Occipital lobe (tissue), 2 donors: ENCODE data around the gene ARID1B. TPM values are rescaled to one million over a fixed set of nuclear protein-coding genes. Genes with fewer than 3 reads are reported as not detected.

Experiments
- DNase-seq: peaks from one replicate; lab custom pipeline; 2025; lab: John Stamatoyannopoulos, UW
- total RNA-seq: library from RNA; depleted of rRNA; stranded (reverse); fragments of >200 nt; gene quantifications from one replicate; pipeline ENCODE4 v1.2.3, GENCODE V29; 2014

The ARID1B gene
- total RNA-seq, 1 donor from 2014 or later: 95.8 TPM

DNA sequence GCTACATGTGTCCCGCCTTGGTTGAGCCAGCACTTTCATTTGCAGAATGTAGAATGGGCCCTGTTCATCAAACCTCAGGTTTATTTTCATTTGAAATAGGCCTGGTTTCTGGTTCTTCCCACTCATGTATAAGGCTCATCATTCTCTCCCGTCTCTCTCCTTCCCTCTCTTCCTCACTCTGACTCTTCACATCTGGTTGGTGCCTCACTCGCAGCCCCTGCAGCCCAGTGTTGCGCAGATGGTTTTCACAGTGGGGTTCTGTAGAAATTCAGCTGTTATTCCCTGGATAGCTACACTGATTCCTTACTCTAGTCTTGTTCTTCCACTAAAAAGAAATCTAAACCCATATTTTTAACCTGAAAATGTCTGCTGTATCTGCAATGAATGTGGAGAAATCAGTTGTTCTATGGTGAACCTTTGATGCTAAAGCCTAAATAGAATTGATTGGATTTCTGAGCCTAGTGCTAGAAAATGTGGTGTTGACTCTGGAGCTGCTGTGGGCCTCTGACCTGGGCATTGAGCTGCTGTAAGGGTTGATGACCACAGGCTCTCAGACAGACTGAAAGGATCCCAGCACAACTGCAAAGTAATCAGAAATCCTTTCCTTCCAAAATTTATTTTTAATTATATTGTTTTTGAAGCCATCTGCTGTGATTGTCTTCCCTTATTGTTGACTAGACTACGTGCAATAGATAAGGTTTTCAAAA is 395.8 kb downstream of the ARID1B start:
- DNase-seq: no peak

DNA sequence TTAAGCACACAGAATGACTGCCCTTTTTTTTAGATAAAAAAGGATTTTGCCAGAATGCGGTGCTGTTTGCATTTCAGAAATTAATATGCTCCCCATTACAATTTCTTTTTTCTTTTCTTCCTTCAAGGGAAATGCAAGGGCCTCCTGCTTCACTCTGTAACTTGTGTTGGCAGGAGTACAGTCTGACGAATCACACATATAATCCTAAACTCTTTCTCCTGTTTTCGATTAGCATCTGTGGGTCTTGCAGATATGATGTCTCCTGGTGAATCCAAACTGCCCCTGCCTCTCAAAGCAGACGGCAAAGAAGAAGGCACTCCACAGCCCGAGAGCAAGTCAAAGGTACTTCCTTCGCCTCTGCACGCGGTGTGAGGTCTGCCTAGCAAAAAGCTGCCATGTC is 396.6 kb downstream of the ARID1B start:
- DNase-seq: no peak

DNA sequence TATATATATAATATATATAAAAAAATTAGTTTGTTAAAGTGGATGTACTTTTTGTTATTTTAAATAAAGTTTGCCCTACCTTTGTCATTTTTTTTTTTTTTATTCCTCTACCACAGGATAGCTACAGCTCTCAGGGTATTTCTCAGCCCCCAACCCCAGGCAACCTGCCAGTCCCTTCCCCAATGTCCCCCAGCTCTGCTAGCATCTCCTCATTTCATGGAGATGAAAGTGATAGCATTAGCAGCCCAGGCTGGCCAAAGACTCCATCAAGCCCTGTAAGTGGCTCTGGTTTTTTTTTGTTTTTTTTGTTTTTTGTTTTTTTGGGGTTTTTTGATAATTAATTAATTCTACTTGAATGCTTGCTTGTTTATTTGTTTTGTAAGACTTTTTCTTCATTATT is 397.6 kb downstream of the ARID1B start:
- no peak for DNase-seq

DNA sequence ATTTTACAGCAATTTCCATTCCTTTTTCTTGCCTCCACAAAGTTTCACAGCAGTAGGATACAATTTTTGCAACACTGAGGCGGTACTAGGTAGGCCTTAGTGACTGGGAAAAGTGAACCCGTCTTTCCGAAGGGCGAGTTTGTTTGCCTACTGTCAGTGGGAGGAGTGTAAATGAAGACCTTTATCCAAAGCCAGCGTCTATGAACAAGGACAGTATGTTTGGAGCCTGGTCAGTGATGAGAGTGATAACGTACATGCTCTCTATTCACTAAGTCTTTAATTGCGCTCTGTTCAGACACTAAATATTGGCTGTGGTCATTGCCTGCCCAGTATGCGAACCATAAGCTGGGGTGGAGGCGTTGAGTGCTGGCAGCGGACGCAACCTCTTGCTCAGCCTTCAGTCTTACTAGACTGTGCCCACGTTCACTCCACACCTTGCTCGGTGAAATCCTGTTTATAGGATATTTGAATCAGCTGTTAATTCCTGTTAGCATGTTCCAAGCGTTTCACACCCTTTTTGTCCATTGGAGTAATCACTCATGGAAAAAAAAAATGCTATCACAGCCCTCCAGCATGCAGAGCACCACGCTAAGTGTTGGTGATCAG is 400.7 kb downstream of the ARID1B start:
- DNase-seq: no peak

DNA sequence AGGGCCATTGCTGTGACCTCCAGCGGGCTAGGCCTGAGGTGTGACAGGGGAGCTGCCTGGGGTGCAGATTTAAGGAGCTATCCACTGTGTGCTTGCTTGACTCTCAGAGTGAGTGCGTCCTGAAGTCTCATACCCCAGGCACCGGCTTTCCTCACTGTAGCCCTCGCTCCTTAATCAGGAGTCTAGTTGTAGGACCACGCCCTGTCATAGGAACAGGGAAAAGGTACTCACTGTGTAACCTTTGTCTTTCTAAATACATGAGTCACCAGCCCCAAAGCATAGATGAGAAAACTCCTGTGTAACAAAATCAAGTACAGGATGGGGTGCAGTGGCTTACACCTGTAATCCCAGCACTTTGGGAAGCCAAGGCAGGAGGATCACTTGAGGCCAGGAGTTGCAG is 404.5 kb downstream of the ARID1B start:
- no peak for DNase-seq

DNA sequence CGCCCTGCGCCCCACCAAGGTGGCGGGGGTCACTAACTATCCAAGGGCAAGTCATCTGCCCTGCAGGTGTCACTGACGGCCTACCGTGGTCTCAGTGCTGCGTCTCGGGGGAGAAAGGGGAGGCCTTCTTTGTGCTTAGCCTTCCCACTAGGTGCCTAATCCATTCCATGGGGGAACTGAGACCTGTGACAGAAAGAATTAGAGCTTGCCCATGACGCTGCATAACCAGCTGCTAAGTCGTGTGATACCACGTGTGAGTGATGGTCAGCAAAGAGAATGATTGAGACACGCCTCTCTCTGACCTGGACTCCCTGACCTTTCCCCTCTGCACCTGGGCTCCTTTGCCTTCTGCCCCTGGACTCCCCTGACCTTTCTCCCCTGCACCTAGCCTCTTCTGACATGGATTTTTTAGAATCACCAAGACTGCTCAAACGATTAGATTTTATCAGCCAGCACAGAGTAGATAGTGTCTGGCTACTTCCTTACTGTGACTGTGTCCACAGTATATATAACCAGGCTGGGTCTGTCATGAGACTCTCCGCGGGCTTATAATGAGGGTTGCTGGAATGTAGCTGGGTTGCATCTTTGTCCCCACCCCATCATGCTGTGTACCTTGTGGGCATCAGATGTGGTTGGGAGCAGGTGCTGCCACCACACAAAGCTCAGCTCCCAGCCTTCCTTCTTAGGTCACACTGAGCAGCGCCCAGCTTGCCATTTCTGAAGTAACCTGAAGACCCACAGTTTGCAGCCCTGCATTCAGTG is 405.5 kb downstream of the ARID1B start:
- DNase-seq: no peak

DNA sequence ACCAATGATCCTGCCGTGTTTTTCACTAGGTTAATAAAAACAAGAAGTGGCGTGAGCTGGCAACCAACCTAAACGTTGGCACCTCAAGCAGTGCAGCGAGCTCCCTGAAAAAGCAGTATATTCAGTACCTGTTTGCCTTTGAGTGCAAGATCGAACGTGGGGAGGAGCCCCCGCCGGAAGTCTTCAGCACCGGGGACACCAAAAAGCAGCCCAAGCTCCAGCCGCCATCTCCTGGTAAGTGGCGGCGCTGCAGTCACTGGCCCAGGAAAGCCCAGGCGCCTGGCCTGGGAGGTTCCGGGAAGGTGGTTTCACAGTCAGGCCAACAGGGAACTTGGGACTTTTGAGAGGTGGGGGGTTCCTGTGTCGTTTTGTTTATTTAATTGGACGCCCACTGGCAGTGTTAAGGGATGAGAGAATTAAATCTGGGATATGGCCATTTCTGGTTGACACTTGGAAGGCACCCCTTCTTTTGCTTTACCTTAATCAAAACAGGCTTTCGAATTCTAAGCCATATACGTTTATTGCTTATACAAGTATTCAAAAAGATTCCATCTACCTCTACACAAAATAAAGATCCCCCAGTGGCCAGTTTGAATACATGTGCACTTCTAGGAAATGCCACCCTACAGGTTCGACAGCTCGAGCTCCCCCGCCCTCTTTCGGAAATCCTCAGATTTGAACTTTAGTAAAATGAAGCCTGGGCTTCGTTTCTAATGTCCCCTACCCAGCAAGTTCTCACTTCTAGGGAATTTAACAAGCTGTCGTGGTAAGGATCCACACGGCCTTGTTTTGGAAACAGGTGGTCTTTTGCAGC is 407.2 kb downstream of the ARID1B start:
- peak; percentile 53 for DNase-seq

DNA sequence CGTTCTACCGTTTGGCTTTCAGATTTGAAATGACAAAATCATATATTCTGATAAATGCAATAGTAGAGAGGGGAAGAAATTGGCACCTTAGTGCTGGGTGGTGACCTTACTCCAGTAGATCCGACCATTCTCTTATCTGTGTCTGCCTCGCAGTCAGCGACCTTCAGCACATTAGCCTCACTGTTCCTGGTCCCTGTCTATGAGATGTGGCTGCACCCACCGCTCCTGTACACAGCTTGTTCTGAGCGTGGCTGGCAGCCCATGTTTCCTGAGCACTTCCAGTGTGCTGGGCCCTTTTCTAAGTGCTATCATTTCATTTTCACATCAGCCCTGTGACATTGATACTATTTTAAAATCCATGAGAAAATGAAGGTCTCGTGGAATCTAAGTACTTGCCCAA is 408.0 kb downstream of the ARID1B start:
- DNase-seq: no peak

DNA sequence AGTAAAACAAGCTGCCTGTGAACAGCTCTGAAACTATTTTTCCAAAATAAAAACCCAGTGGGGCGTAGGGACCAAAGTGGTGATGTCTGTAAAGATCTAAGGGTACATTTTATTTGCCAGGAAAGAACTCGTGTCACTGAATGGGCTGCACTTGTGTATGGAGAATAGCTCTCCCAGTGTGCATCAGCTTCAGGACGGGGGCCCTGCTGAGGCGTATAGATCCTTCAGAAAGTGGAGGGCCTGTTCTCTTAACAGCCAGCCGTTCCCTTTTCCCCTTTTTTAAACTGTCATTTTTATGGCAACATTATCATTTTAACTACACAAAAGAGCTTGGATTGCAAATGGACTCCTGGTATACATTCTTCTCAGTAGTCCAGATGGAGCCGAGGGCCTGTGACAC is 408.8 kb downstream of the ARID1B start:
- no peak for DNase-seq

DNA sequence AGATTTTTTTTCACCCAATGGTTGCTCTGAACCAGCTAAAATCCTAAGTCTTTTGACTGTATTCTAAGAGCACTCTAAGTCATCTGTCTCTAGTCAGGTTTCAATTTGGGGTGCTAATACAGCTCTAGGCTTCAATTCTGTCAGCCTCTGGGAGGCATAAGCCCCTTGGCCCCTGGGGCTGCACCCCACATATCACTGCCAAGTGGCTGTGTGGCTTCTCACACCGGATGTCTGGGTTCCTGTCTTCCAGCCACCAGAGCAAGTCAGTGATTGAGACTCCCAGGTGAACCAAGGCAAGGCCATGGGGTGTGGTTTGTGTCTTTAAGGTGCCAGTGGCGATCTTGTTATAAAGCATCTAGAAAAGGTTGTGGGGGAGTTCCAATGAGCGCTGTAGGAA is 409.6 kb downstream of the ARID1B start:
- DNase-seq: no peak

DNA sequence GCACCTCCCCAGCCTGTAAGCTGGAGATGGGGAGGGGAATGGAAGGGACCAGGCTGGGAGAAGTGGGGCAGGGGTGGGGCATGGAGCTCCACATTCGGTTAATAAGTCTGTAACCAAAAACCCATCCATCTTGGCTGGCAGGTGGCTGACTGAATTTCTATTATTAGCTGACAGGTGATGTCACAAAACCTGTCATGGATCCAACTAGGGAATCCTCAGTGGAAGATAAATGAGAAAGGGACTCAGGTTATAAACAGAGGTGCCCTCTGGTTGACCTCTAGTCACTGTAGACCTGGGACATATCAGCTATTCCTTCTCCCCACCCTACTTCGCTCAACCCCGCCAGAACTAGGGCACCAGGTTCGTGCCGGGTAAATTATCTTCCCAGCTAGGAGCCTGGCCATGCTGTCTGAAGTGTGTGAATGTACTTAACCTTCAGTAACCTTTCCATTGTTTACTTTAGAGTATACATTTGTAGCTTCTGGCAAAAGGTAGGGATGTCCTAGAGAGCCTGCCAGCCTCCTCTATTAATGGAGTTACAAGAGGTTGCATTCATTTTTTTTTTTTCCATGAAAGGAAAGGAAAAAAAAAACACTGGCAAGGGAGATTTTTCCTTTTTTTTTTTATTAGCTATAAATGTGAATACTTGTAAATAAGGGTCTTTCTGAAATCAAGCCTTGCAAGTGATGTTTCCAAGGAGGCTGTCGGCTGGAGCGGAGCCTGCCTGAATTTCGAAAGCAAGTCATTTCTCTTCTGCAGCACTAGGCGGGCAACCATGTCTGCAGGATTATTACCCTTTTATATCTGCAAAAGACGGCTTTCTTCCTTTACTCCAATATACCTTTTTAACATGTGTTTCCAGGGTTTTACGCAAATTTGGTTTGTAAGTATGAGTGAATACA is 410.3 kb downstream of the ARID1B start:
- no peak for DNase-seq

DNA sequence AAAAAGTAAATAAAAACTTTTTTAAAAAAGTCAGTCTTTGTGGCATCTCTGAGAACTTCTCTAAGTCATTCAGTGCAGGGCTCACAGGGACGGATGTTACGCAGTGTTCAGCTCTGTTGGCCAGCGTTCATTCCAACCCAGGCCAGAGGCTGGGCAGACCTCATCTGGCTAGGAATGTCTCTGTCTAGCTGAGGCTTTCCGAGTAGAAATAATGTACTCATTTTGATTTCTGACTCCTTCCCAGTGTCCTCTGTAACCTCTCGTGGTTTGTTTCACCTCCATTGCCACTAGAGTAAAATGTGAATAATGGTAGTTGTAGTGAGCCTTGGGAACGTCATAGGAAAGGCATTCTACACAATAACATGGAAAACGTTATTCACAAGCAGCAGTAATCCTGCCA is 411.0 kb downstream of the ARID1B start:
- DNase-seq: no peak

DNA sequence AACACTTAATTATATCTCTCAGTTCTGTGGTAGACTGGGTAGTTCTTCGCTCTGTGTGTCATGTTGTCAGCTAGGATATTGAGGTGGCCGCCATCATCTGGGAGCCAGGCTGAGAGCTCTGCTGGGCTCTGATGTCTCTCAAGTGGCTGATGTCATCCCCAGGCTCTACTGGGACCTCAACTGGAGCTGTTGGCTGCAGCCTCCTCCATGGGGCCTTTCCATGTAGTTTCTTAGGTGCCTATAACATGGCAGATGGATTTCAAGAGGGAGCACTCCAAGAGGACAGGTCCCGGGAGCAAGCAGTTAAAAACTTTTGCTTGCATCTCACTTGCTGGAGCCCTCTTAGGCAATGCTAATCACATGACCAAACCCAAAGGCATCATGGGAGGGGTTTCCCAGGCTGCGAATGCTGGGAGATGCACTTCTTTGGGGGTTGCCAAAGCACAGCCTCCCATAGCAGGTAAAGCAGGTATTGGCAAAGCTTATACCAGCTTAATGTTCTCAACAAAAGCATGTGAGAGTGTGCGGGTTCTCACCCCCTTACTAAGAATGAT is 416.3 kb downstream of the ARID1B start:
- DNase-seq: no peak

DNA sequence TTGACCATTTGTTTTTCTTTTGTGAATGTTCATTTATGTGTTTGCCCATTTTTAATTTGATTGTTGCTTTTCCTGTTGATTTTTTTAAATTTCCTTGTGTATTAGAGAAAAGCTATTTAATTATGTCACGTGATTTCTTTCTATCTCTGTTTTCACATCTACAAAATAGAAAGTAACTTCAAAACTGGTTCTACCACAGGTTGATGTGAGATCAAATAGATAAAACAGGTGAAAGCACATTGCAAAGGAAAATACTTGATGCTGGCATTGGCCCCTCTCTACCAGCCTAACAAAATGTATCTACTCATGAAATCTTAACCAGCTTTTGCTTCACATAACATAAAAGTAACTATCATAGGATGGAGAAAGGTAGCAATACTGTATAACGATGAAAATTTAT is 416.9 kb downstream of the ARID1B start:
- DNase-seq: no peak

DNA sequence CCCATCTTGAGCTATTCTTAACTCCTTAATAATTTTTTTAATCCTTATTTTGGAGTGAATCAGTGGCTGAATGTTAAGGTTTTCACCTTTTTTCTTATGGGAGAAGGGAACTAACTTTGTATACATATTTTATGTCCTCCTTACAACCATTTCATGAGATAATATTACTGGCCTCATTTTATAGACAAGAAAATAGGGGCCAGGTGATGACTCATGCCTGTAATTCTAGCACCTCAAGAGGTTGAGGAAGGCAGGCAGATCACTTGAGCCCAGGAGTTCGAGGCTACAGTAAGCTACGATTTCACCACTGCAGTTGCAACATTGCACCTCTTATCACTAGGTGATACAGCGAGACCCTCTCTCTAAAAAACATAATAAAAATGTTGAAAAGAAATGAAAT is 417.5 kb downstream of the ARID1B start:
- no peak for DNase-seq

DNA sequence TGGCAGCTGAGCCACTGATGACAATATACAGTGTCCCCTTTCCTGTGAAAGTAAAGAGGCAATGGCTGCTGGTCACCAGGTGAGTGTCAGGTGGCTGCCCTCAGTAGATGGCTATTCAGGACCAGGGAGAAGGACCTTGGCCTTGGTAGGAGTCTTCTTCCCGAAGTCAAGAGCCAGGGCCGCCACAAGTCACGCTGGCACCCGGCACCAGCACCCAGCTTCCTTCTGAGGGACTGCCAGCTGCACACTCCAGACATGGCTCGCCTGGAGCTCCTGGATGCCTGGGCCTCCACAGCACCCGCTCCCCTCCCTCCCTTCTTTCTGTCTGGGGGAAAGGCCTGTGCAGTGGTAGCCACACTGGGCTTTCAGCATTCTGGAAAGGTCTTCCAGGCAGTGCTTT is 419.2 kb downstream of the ARID1B start:
- no peak for DNase-seq

DNA sequence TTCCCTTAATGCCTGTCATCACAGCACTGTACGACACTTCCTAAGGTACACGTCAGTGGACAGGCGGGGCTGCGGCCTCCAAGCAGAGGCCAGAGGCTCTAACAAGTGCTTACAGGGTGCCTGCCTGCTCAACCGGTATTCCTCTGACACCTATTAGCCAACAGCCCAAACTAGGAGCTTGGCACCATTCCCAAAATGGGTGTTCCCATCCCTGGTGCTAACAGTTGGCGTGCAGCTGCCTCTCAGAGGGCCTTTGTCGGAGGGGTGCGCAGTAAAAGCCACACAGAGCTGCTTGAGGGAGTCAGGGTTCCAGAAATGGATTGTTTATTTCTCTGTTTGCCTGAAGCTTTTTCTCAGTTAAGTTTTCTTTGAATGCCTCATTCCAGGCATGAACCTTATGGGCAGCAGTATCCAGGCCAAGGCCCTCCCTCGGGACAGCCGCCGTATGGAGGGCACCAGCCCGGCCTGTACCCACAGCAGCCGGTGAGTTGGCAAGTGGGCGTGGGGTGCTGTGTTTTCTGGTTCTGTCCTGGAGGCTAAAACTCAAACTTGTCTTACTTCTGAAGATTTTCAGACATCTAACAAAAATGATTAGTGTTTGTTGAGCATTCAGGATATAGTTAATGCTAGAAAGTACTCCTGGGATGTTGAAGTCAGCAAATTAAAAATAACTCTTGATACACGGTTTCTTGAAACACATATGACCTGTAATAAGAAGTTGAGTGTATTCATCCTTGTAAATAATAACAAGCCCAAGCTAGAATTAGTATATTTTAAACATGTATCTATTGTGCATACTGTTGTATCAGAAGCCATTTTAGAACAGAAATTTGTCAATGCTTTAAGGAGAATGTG is 421.5 kb downstream of the ARID1B start:
- DNase-seq: no peak

DNA sequence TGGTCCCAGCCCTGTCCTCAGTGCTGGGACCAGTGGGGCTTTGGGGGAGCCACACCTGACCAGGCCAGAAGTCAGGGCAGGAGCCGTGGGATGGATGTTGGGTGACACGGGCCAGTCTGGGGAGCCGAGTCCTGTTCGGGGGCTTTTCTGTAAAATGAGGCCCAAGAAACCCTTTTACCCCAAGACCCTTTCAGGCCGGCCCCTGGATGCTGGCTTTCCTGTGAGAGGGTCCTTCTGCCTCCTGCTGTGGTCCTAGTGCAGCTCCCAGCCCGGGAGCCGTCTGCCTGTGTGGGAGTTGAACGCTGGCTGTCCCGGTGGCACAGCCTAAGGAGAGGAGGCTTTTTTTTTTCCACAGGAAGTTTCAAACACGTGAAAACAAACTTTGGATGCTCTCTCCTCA is 422.9 kb downstream of the ARID1B start:
- no peak for DNase-seq

DNA sequence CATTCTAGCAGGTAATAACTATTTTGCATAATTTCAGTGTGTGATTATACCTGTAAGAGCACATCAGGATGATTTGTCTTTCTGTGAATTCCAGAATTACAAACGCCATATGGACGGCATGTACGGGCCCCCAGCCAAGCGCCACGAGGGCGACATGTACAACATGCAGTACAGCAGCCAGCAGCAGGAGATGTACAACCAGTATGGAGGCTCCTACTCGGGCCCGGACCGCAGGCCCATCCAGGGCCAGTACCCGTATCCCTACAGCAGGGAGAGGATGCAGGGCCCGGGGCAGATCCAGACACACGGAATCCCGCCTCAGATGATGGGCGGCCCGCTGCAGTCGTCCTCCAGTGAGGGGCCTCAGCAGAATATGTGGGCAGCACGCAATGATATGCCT is 423.4 kb downstream of the ARID1B start:
- no peak for DNase-seq

DNA sequence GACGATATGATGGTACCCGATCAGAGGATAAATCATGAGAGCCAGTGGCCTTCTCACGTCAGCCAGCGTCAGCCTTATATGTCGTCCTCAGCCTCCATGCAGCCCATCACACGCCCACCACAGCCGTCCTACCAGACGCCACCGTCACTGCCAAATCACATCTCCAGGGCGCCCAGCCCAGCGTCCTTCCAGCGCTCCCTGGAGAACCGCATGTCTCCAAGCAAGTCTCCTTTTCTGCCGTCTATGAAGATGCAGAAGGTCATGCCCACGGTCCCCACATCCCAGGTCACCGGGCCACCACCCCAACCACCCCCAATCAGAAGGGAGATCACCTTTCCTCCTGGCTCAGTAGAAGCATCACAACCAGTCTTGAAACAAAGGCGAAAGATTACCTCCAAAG is 423.9 kb downstream of the ARID1B start:
- no peak for DNase-seq
